Mucosa of rectum (tissue), 2 donors: ENCODE data around the gene JAG2.

Experiments
- H3K27ac ChIP-seq, 2 donors: one replicate each; pipeline ENCODE4 v1.7.0; 2013; ENCODE audit warnings: inconsistent platforms in 2 of 2, low read depth in 2 of 2, low read length in 2 of 2
- H3K27me3 ChIP-seq, 2 donors: one replicate each; pipeline ENCODE4 v1.7.0; 2013; ENCODE audit warnings: low read length in 2 of 2; ENCODE audit not compliant: control insufficient read depth in 2 of 2, insufficient read depth in 2 of 2
- H3K36me3 ChIP-seq, 2 donors: one replicate each; pipeline ENCODE4 v1.7.0; 2013; ENCODE audit warnings: low read length in 2 of 2; ENCODE audit not compliant: control insufficient read depth in 2 of 2, insufficient read depth in 2 of 2
- H3K4me1 ChIP-seq, 2 donors: one replicate each; pipeline ENCODE4 v1.7.0; 2013; ENCODE audit warnings: low read length in 2 of 2, mild to moderate bottlenecking in 1 of 2; ENCODE audit not compliant: control insufficient read depth in 2 of 2, insufficient read depth in 2 of 2
- H3K4me3 ChIP-seq, 2 donors: one replicate each; pipeline ENCODE4 v1.7.0; 2013; ENCODE audit warnings: low read length in 2 of 2
- H3K9ac ChIP-seq, 2 donors: one replicate each; pipeline ENCODE4 v1.7.0; 2013; ENCODE audit warnings: low read length in 2 of 2, low read depth in 1 of 2, mild to moderate bottlenecking in 1 of 2
- H3K9me3 ChIP-seq, 2 donors: one replicate each; pipeline ENCODE4 v1.7.0; 2013; ENCODE audit warnings: low read length in 2 of 2; ENCODE audit not compliant: control insufficient read depth in 2 of 2
- donor health status: healthy.
- donor health status: Normal muscosa, but diverticular disease.

The JAG2 gene

DNA sequence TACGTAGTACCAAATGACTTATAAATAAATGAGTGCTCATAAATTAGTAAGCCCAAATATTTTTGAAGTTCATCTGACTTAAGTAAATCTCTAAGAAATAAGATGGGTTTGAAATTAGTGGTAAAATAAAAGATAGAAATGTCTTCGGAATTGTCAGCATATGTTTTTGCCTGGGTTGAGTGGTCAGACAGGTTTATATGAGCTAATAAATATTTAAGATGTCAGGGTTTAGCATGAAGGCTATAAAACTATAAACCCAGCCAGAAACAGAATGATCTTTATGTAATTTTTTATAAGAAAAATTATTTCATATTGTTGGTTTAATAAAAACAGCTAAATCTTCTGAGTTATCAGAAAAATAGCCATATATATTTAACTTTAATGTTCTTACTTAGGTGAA lies 37.3 kb downstream of the JAG2 start:
- Histone ChIP-seq H3K36me3 (no peaks in the 10 kb centered on the region), H3K4me3 (no peak overlapping the region), H3K9ac (no peak overlapping the region), H3K27ac (no peak overlapping the region), H3K4me1 (no peaks in the 10 kb centered on the region), H3K27me3 (no peaks in the 10 kb centered on the region), H3K9me3 (no peaks in the 10 kb centered on the region)

DNA sequence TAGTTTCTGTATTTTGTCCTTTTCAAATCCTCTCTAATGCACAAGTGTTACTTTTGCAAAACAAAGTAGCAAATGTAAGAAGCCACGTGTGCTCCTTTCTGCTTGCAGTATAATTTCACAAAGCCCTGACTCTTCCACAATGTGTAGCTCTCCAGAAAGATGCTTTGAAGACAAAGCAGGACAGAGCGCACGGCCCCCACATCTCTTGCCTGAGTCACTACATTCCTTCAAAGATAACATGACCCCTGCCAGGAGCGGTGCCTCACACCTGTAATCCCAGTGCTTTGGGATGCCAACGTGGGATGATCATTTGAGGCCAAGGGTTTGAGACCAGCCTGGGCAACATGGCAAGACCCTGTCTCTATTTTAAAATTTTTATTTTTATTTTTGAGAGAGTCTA lies 40.5 kb downstream of the JAG2 start:
- H3K4me3 ChIP-seq = no peak overlapping the region
- peaks cover 2 to 4% of the 10 kb centered on the region in 2 donors for H3K4me1 ChIP-seq
- no peak overlapping the region for H3K27ac ChIP-seq
- H3K9me3 ChIP-seq = no peaks in the 10 kb centered on the region
- H3K9ac ChIP-seq = no peak overlapping the region
- H3K36me3 ChIP-seq = no peaks in the 10 kb centered on the region
- peaks cover 0 to 9% of the 10 kb centered on the region in 2 donors for H3K27me3 ChIP-seq

DNA sequence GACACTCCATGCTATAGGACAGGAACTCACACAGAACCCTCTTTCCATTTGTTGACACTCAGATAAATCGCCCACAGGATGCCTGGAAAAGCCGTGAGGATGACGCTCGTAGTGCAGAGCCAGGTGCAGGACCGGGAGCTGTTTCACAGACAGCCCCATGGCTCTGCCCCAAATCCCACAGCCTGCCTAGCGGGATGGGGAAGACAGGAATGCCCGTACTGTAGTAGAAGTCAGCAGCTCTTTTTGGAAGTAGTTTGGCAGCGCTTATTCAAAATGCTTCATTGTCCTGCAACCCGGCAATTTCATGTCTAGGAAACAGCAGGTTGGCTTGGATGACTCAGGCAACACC lies 41.6 kb downstream of the JAG2 start:
- Histone ChIP-seq H3K4me3 (no peak overlapping the region), H3K27ac (no peak overlapping the region), H3K27me3 (peaks cover 0 to 9% of the 10 kb centered on the region in 2 donors), H3K9me3 (peaks cover 0 to 4% of the 10 kb centered on the region in 2 donors), H3K4me1 (peaks cover 2 to 4% of the 10 kb centered on the region in 2 donors), H3K9ac (no peak overlapping the region), H3K36me3 (no peaks in the 10 kb centered on the region)

GRCh38 chr14:105126126-105126980 lies 42.2 kb downstream of the JAG2 start:
- Histone ChIP-seq H3K9me3 (peaks cover 2 to 6% of the 10 kb centered on the region in 2 donors), H3K4me3 (no peak overlapping the region), H3K4me1 (peaks cover 2 to 4% of the 10 kb centered on the region in 2 donors), H3K27me3 (peaks cover 0 to 9% of the 10 kb centered on the region in 2 donors), H3K27ac (no peak overlapping the region), H3K9ac (no peak overlapping the region), H3K36me3 (no peaks in the 10 kb centered on the region)

DNA sequence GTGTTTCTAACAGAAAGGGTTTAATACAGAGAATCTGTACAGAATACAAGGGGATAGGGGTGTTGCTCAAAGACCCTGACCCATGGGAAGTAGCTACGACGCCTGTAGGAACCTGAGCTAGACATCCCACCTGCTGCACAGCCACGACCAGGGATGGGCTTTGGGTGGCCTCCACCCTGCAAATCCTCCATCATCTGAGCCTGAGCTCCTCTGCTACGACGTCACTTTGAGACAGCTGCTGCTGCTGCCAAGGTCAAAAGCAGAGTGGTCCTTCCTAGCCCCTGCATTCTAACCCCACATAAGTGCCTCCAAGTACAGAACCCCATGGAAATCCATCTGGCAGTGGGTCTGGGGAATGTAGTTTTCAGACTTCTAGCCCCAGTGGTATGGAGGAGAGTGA lies 43.8 kb downstream of the JAG2 start:
- Histone ChIP-seq H3K9ac (no peak overlapping the region), H3K9me3 (peaks cover 4 to 8% of the 10 kb centered on the region in 2 donors), H3K27me3 (peaks cover 0 to 9% of the 10 kb centered on the region in 2 donors), H3K4me3 (no peak overlapping the region), H3K27ac (no peak overlapping the region), H3K36me3 (no peaks in the 10 kb centered on the region), H3K4me1 (peaks cover 2 to 4% of the 10 kb centered on the region in 2 donors)

GRCh38 chr14:105123981-105124765 lies 44.4 kb downstream of the JAG2 start:
- Histone ChIP-seq H3K9ac (no peak overlapping the region), H3K27ac (no peak overlapping the region)

GRCh38 chr14:105123064-105123665 lies 45.4 kb downstream of the JAG2 start:
- Histone ChIP-seq H3K4me3 (no peak overlapping the region), H3K9ac (no peak overlapping the region), H3K36me3 (no peaks in the 10 kb centered on the region), H3K4me1 (peaks cover 4 to 7% of the 10 kb centered on the region in 2 donors), H3K9me3 (peaks cover 4 to 8% of the 10 kb centered on the region in 2 donors), H3K27me3 (peaks cover 0 to 9% of the 10 kb centered on the region in 2 donors), H3K27ac (no peak overlapping the region)

More at GRCh38 chr14:105123981-105124765, 44.4 kb downstream of the JAG2 start:
- H3K36me3 ChIP-seq = no peaks in the 10 kb centered on the region
- no peak overlapping the region for H3K4me3 ChIP-seq
- H3K27me3 ChIP-seq = peaks cover 0 to 9% of the 10 kb centered on the region in 2 donors
- H3K4me1 ChIP-seq = peaks cover 4 to 5% of the 10 kb centered on the region in 2 donors
- peaks cover 4 to 8% of the 10 kb centered on the region in 2 donors for H3K9me3 ChIP-seq

- Histone ChIP-seq H3K36me3 (no peaks in the 10 kb centered on the region), H3K27ac (no peak overlapping the region), H3K4me1 (peaks cover 4 to 7% of the 10 kb centered on the region in 2 donors), H3K9me3 (peaks cover 4 to 10% of the 10 kb centered on the region in 2 donors), H3K9ac (no peak overlapping the region), H3K27me3 (peaks cover 0 to 6% of the 10 kb centered on the region in 2 donors), H3K4me3 (no peak overlapping the region)
These were observed 48.5 kb downstream of the JAG2 start for GRCh38 chr14:105120056-105120455.

GRCh38 chr14:105119408-105120025 lies 49.1 kb downstream of the JAG2 start:
- Histone ChIP-seq H3K9me3 (peaks cover 4 to 10% of the 10 kb centered on the region in 2 donors), H3K27me3 (peaks cover 0 to 2% of the 10 kb centered on the region in 2 donors), H3K27ac (no peak overlapping the region), H3K36me3 (no peaks in the 10 kb centered on the region), H3K4me3 (no peak overlapping the region), H3K9ac (no peak overlapping the region), H3K4me1 (peaks cover 1 to 6% of the 10 kb centered on the region in 2 donors)
